PC-9 (cell line): ENCODE measurements around the gene YPEL2.

Experiments used
- EZH2 ChIP-seq: fragments of 200-600 bp; sonication (generic); IDR thresholded peaks from 2 replicates; pipeline ENCODE4 v1.8.0; 2017; ENCODE audit warnings: antibody characterized with exemption, low read depth
- TF ChIP-seq, protein P1 (sequence below): fragments of 200-600 bp; sonication (generic); conservative IDR thresholded peaks from 2 replicates; pipeline ENCODE4 v1.6.1; 2017; ENCODE audit warnings: mixed run types, antibody characterized with exemption, mild to moderate bottlenecking, moderate library complexity

DNA sequence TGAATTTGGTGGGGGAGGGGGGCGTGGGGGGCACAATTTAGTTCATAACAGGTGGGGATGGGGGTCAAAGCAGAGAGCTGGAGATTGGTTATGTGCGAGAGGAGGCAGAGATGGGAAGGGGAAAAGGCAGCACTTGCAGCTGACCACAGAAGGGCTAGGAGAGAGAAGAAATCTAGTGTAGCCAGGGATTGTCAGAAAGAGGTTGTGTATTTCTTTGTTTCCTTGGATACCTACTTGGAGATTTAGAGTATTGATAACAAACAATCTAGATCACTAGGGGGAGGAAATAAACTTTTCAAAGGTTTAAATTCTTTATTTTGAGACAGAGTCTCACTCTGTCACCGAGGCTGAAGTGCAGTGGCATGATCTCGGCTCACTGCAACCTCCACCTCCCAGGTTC lies 47.1 kb upstream of the YPEL2 start:
- TF ChIP-seq, protein P1, sequence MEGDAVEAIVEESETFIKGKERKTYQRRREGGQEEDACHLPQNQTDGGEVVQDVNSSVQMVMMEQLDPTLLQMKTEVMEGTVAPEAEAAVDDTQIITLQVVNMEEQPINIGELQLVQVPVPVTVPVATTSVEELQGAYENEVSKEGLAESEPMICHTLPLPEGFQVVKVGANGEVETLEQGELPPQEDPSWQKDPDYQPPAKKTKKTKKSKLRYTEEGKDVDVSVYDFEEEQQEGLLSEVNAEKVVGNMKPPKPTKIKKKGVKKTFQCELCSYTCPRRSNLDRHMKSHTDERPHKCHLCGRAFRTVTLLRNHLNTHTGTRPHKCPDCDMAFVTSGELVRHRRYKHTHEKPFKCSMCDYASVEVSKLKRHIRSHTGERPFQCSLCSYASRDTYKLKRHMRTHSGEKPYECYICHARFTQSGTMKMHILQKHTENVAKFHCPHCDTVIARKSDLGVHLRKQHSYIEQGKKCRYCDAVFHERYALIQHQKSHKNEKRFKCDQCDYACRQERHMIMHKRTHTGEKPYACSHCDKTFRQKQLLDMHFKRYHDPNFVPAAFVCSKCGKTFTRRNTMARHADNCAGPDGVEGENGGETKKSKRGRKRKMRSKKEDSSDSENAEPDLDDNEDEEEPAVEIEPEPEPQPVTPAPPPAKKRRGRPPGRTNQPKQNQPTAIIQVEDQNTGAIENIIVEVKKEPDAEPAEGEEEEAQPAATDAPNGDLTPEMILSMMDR, result no peak
- TF ChIP-seq EZH2, result no peak
